Left renal pelvis (tissue), 4 donors: Measurements from ENCODE around the gene RGSL1. TPM values are rescaled to one million over a fixed set of nuclear protein-coding genes. Genes with fewer than 3 reads are reported as not detected.
"Not testable (repeated sequence)": the region's sequence is repeated elsewhere in the genome, so short reads cannot be mapped to it uniquely, and the experiment has no call there.

Experiments
- DNase-seq, 4 donors: peaks; one replicate each; pipeline ENCODE4 v3.0.0-alpha.2; 2013; ENCODE audit warnings: low read depth in 4 of 4, low spot score in 3 of 4
- polyA plus RNA-seq, 4 donors: library from polyadenylated mRNA; unstranded; fragments of 120-200 nt; gene quantifications; one replicate each; pipeline ENCODE4 v1.2.1, GENCODE V29; 2013; ENCODE audit not compliant: insufficient read length in 4 of 4

The RGSL1 gene
- polyA plus RNA-seq, 4 donors, result 0.20 TPM; not detected in 3

- DNase-seq, result no peak
Observed at GRCh38 chr1:182444497-182444896, 5.4 kb upstream of the RGSL1 start.

- peak in 1 of 4 donors; percentile 4 for DNase-seq
Observed at GRCh38 chr1:182446033-182446669, 3.8 kb upstream of the RGSL1 start.

- not testable (repeated sequence) for DNase-seq
Observed at GRCh38 chr1:182447124-182447523, 2.8 kb upstream of the RGSL1 start.

- no peak for DNase-seq
Observed at GRCh38 chr1:182447660-182448059, 2.3 kb upstream of the RGSL1 start.

GRCh38 chr1:182453631-182454030 lies 3.7 kb downstream of the RGSL1 start:
- no peak for DNase-seq

GRCh38 chr1:182457844-182458243 lies 7.9 kb downstream of the RGSL1 start:
- DNase-seq, result no peak

- no peak for DNase-seq
Observed at GRCh38 chr1:182459949-182460348, 10.0 kb downstream of the RGSL1 start.

- no peak for DNase-seq
Observed at GRCh38 chr1:182460550-182460951, 10.6 kb downstream of the RGSL1 start.

GRCh38 chr1:182473556-182473955 lies 23.6 kb downstream of the RGSL1 start:
- DNase-seq, result no peak

GRCh38 chr1:182476625-182477024 lies 26.7 kb downstream of the RGSL1 start:
- no peak for DNase-seq

GRCh38 chr1:182478238-182478637 lies 28.3 kb downstream of the RGSL1 start:
- DNase-seq, result no peak

- no peak for DNase-seq
Observed at GRCh38 chr1:182484067-182484466, 34.1 kb downstream of the RGSL1 start.

- no peak for DNase-seq
Observed at GRCh38 chr1:182484531-182485257, 34.7 kb downstream of the RGSL1 start.

- DNase-seq, result no peak
Observed at GRCh38 chr1:182485861-182486260, 35.9 kb downstream of the RGSL1 start.

- DNase-seq, result no peak
Observed at GRCh38 chr1:182488803-182489202, 38.9 kb downstream of the RGSL1 start.

- no peak for DNase-seq
Observed at GRCh38 chr1:182493063-182493462, 43.1 kb downstream of the RGSL1 start.

GRCh38 chr1:182495002-182495401 lies 45.1 kb downstream of the RGSL1 start:
- DNase-seq, result no peak

- no peak for DNase-seq
Observed at GRCh38 chr1:182495693-182496092, 45.7 kb downstream of the RGSL1 start.

GRCh38 chr1:182507685-182508084 lies 57.7 kb downstream of the RGSL1 start:
- no peak for DNase-seq

GRCh38 chr1:182515556-182515955 lies 65.6 kb downstream of the RGSL1 start:
- no peak for DNase-seq

- DNase-seq, result no peak
Observed at GRCh38 chr1:182520736-182521135, 70.8 kb downstream of the RGSL1 start.

- no peak for DNase-seq
Observed at GRCh38 chr1:182525342-182525741, 75.4 kb downstream of the RGSL1 start.
